22Rv1 (cell line): ENCODE data around the gene WDR72.

Experiments
- CTCF ChIP-seq: fragments of 450-650 bp; IDR thresholded peaks from 2 replicates; pipeline ENCODE4 v1.5.1; 2017; ENCODE audit warnings: mild to moderate bottlenecking
- ZFX ChIP-seq: fragments of 450-650 bp; IDR thresholded peaks from 2 replicates; pipeline ENCODE4 v1.6.1; 2017; ENCODE audit warnings: antibody characterized with exemption, borderline replicate concordance

DNA sequence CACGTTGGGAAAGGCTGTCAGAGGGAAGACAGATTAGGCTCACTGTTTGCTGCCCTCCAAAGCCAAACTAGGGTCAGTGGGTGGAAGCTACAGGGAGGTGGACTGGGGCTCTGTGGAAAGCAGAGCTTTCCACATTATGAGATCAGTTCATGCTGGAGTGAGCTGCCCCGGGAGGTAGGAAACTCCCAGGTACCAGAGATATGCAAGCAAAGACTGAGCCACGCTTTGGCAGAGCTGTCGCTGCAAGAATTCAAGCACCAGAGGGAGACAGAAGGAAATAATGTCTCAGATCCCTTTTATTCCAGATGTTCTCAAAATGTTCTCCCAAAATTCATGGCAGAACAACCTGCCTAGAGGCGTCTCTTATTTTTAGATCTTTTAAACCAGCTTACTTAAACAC is 286.6 kb downstream of the WDR72 start:
- TF ChIP-seq CTCF (no peak), ZFX (no peak)
